ENCODE results near the gene OR8K3. TPM values are rescaled to one million over a fixed set of nuclear protein-coding genes. Genes with fewer than 3 reads are reported as not detected.

Gene OR8K3
- polyA plus RNA-seq = not detected in 3 replicates
- polyA plus RNA-seq (2011; ENCODE audit: low read depth) = not detected
- not detected in 2 replicates for polyA plus RNA-seq (2011; cell fraction: cytosol; rRNA removed)
- polyA plus RNA-seq (2011; cell fraction: nucleus; rRNA removed) = not detected in 2 replicates
- not detected in 2 replicates for polyA plus RNA-seq (2012; ENCODE audit: low replicate concordance)
- not detected in 3 replicates for polyA minus RNA-seq
- polyA minus RNA-seq (2011; cell fraction: cytosol; rRNA and poly(A)+ RNA removed) = not detected
- not detected in 2 replicates for polyA minus RNA-seq (2011; cell fraction: nucleus; rRNA and poly(A)+ RNA removed)

DNA sequence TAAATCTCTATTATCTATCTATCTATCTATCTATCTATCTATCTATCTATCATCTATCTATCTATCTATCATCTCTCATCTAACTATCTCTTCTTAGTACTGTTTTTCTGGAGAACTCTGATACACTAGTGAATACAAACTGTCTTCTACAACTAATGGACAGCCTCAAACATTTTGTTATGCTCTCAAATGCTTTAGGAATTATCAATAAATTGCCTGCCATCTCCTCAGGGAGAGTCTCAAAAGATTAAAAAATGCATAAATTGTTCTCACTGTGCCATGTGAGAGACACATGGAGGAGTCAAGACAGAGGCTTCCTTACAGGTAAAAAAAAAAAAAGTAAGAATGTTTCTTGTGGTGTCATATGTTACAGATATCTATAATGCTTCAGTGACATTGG is at the start of gene OR8K3:
TSS of gene OR8K3 (plus strand) at position 301 of the 400 bp plus-strand sequence. CDS start 3,163 bp downstream, outside the sequence.
- H3K4me3 ChIP-seq (ENCODE audit: control insufficient read depth in 2 of 3, extremely low read depth in 1 of 3, insufficient read depth in 2 of 3, low read depth in 1 of 3, low read length in 3 of 3) = no peak within 1 kb of the TSS
- H3K9me3 ChIP-seq (ENCODE audit: control insufficient read depth, low read depth, low read length) = peaks cover 2% of the 10 kb centered on the region
- DNase-seq (ENCODE audit: low read depth, low spot score) = no peak
- dilution Hi-C loops (cut with MboI; ENCODE audit: extremely low pct_ligation_motif_present, low sequenced_read_pairs) = no loop called here
- H3K79me2 ChIP-seq (ENCODE audit: control insufficient read depth, insufficient read depth, low read length) = no peaks in the 10 kb centered on the region
- no peak within 1 kb of the TSS for H2AFZ ChIP-seq (ENCODE audit: control insufficient read depth, low read length)
- no peaks in the 10 kb centered on the region for H3K4me1 ChIP-seq (ENCODE audit: control insufficient read depth, extremely low read depth, insufficient read depth, low read length)
- no peak for FAIRE-seq
- H3K27ac ChIP-seq (ENCODE audit: control insufficient read depth, insufficient read depth, low read length) = no peak within 1 kb of the TSS
- H3K36me3 ChIP-seq (ENCODE audit: control insufficient read depth in 2 of 2, extremely low read depth in 1 of 2, insufficient read depth in 2 of 2, low read length in 2 of 2) = no peaks in the 10 kb centered on the region
- H3K9me1 ChIP-seq (ENCODE audit: control insufficient read depth, extremely low read depth, insufficient read depth, low read length) = no peaks in the 10 kb centered on the region
- no peaks in the 10 kb centered on the region for H3K27me3 ChIP-seq (ENCODE audit: control insufficient read depth, extremely low read depth, insufficient read depth, low read length)
- no peaks in the 10 kb centered on the region for H4K20me1 ChIP-seq (ENCODE audit: control insufficient read depth, extremely low read depth, insufficient read depth, low read length)
- H3K4me2 ChIP-seq (ENCODE audit: control insufficient read depth, extremely low read depth, insufficient read depth, low read depth, low read length) = no peak within 1 kb of the TSS
- TF ChIP-seq, protein P1, sequence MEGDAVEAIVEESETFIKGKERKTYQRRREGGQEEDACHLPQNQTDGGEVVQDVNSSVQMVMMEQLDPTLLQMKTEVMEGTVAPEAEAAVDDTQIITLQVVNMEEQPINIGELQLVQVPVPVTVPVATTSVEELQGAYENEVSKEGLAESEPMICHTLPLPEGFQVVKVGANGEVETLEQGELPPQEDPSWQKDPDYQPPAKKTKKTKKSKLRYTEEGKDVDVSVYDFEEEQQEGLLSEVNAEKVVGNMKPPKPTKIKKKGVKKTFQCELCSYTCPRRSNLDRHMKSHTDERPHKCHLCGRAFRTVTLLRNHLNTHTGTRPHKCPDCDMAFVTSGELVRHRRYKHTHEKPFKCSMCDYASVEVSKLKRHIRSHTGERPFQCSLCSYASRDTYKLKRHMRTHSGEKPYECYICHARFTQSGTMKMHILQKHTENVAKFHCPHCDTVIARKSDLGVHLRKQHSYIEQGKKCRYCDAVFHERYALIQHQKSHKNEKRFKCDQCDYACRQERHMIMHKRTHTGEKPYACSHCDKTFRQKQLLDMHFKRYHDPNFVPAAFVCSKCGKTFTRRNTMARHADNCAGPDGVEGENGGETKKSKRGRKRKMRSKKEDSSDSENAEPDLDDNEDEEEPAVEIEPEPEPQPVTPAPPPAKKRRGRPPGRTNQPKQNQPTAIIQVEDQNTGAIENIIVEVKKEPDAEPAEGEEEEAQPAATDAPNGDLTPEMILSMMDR (optimal IDR thresholded peaks at IDR 0.05 in 1 of 3, IDR thresholded peaks at IDR 0.05 in 1 of 3, conservative IDR thresholded peaks at IDR 0.05 in 1 of 3; ENCODE audit: extremely low read depth in 1 of 3, insufficient read depth in 2 of 3, low read length in 3 of 3) = no peak
- TF ChIP-seq EZH2 (IDR thresholded peaks at IDR 0.05; ENCODE audit: low read length) = no peak
- H3K9ac ChIP-seq (ENCODE audit: control insufficient read depth, extremely low read depth, insufficient read depth, low read length) = no peak within 1 kb of the TSS

DNA sequence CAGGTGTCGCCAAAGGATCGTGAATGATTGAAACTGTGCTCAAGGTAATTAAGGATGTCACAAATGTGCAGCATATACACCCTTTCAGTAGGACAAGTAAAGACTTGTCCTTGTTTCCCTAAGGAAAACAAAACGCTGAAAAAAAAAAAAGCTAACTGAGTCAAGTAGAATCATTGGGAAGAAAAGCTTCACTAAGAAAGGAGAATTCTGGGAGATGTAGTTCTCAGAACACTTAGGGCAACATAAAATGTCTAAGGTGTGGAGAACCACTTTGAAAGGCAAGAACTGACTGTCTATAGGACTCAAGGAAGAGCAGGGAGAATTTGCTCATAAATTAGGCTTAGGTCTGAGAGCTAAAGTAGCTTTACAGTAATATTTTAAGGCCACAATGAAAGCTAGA is 43.9 kb upstream of the OR8K3 start:
- Histone ChIP-seq H4K20me1 (ENCODE audit: control insufficient read depth, extremely low read depth, insufficient read depth, low read length) (no peaks in the 10 kb centered on the region), H3K27me3 (ENCODE audit: control insufficient read depth, extremely low read depth, insufficient read depth, low read length) (no peaks in the 10 kb centered on the region), H3K79me2 (ENCODE audit: control insufficient read depth, insufficient read depth, low read length) (no peaks in the 10 kb centered on the region), H3K4me1 (ENCODE audit: control insufficient read depth, extremely low read depth, insufficient read depth, low read length) (no peaks in the 10 kb centered on the region), H3K9ac (ENCODE audit: control insufficient read depth, extremely low read depth, insufficient read depth, low read length) (no peak overlapping the region), H3K4me2 (ENCODE audit: control insufficient read depth, extremely low read depth, insufficient read depth, low read depth, low read length) (no peak overlapping the region), H3K36me3 (ENCODE audit: control insufficient read depth in 2 of 2, extremely low read depth in 1 of 2, insufficient read depth in 2 of 2, low read length in 2 of 2) (no peaks in the 10 kb centered on the region), H3K9me3 (ENCODE audit: control insufficient read depth, low read depth, low read length) (peaks cover 2% of the 10 kb centered on the region), H2AFZ (ENCODE audit: control insufficient read depth, low read length) (no peak overlapping the region), H3K27ac (ENCODE audit: control insufficient read depth, insufficient read depth, low read length) (no peak overlapping the region), H3K4me3 (ENCODE audit: control insufficient read depth in 2 of 3, extremely low read depth in 1 of 3, insufficient read depth in 2 of 3, low read depth in 1 of 3, low read length in 3 of 3) (no peak overlapping the region), H3K9me1 (ENCODE audit: control insufficient read depth, extremely low read depth, insufficient read depth, low read length) (no peaks in the 10 kb centered on the region)
- FAIRE-seq = no peak
- DNase-seq (ENCODE audit: low read depth, low spot score) = no peak
- dilution Hi-C loops (cut with MboI; ENCODE audit: extremely low pct_ligation_motif_present, low sequenced_read_pairs) = no loop called here
- TF ChIP-seq EZH2 (IDR thresholded peaks at IDR 0.05; ENCODE audit: low read length) = no peak
- TF ChIP-seq, protein P1 (optimal IDR thresholded peaks at IDR 0.05 in 1 of 3, IDR thresholded peaks at IDR 0.05 in 1 of 3, conservative IDR thresholded peaks at IDR 0.05 in 1 of 3; ENCODE audit: extremely low read depth in 1 of 3, insufficient read depth in 2 of 3, low read length in 3 of 3) = no peak

Measured in keratinocyte (primary cell).